Peyer's patch (tissue), 4 donors: ENCODE measurements around the gene UGGT1. TPM values are rescaled to one million over a fixed set of nuclear protein-coding genes. Genes with fewer than 3 reads are reported as not detected.

Experiments
- DNase-seq, 3 donors: peaks; one replicate each; pipeline ENCODE4 v3.0.0-alpha.2; 2017 to 2019
- H3K27ac ChIP-seq, 4 donors: fragments of 200-600 bp; sonication (generic); one replicate each; pipeline ENCODE4 v1.5.1; 2016 to 2019
- H3K27me3 ChIP-seq, 2 donors: fragments of 200-600 bp; sonication (generic); one replicate each; pipeline ENCODE4 v1.5.1; 2019
- H3K36me3 ChIP-seq, 3 donors: fragments of 200-600 bp; sonication (generic); one replicate each; pipeline ENCODE4 v1.5.1; 2016 to 2019
- H3K4me1 ChIP-seq, 4 donors: fragments of 200-600 bp; sonication (generic); one replicate each; pipeline ENCODE4 v1.5.1; 2016 to 2019
- H3K4me3 ChIP-seq, 4 donors: fragments of 200-600 bp; sonication (generic); 1 replicate in 3 of 4; 2 replicates in 1 of 4; pipeline ENCODE4 v1.5.1; 2016 to 2019; ENCODE audit warnings: mild to moderate bottlenecking in 1 of 4
- H3K9me3 ChIP-seq, 4 donors: fragments of 200-600 bp; sonication (generic); one replicate each; pipeline ENCODE4 v1.5.1; 2016 to 2019; ENCODE audit warnings: mild to moderate bottlenecking in 1 of 4
- POLR2A ChIP-seq, 2 donors: fragments of 450-650 bp; IDR thresholded peaks; one replicate each; pipeline ENCODE4 v1.5.1; 2017; ENCODE audit warnings: antibody characterized with exemption in 2 of 2, mild to moderate bottlenecking in 2 of 2, moderate library complexity in 2 of 2
- total RNA-seq, 4 donors: library from RNA; depleted of rRNA; stranded (reverse); fragments of >200 nt; gene quantifications; one replicate each; pipeline ENCODE4 v1.1.0, GENCODE V29; 2016
- TF ChIP-seq, protein P1 (sequence below), 6 experiments: fragments of 450-650 bp in 4 of 6; fragments of 200-600 bp in 2 of 6; sonication (generic) in 1 of 6; IDR thresholded peaks; one replicate each; pipeline ENCODE4 v1.5.1; 2017 to 2019; ENCODE audit warnings: antibody characterized with exemption in 6 of 6, mild to moderate bottlenecking in 3 of 6, moderate library complexity in 1 of 6

The UGGT1 gene
- total RNA-seq, 4 donors from 2014 or later = 40.8 to 65.3 (median 57.3) TPM

DNA sequence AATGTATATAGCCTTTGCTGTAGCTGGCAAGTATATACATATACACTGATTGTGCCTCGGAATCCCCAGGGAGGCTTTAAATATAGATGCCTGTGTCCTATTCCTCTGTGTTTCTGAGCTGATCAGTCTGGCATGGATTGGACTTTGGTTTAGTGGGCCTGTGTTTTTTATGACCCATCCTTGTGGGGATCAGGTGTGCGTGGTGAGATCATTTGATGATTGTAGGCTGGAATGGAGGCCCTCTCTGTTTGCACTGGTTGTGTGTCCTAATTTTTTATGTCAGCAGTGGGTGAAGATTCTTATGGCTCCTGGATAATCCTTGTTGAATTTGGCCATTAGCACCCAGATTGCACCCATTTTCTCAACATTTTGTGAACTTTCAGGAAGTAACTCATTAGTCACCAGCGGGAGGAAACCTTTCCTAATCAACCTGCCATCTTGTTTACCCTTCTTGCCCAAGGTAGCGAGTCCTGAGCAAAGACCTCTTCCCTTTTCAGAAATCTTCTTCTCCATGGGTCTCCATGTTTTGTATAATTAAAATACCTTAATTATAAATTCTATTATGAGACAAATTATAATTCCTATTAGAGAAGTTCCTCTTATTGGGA lies 75.8 kb downstream of the UGGT1 start:
- DNase-seq = no peak
- H3K27me3 ChIP-seq = no peaks in the 10 kb centered on the region
- H3K9me3 ChIP-seq = no peaks in the 10 kb centered on the region
- H3K36me3 ChIP-seq = peaks cover 0 to 54% (median 0%) of the 10 kb centered on the region in 3 donors
- no peak overlapping the region for H3K27ac ChIP-seq
- no peak for TF ChIP-seq POLR2A (IDR thresholded peaks at IDR 0.05)
- TF ChIP-seq, protein P1, sequence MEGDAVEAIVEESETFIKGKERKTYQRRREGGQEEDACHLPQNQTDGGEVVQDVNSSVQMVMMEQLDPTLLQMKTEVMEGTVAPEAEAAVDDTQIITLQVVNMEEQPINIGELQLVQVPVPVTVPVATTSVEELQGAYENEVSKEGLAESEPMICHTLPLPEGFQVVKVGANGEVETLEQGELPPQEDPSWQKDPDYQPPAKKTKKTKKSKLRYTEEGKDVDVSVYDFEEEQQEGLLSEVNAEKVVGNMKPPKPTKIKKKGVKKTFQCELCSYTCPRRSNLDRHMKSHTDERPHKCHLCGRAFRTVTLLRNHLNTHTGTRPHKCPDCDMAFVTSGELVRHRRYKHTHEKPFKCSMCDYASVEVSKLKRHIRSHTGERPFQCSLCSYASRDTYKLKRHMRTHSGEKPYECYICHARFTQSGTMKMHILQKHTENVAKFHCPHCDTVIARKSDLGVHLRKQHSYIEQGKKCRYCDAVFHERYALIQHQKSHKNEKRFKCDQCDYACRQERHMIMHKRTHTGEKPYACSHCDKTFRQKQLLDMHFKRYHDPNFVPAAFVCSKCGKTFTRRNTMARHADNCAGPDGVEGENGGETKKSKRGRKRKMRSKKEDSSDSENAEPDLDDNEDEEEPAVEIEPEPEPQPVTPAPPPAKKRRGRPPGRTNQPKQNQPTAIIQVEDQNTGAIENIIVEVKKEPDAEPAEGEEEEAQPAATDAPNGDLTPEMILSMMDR (IDR thresholded peaks at IDR 0.05) = no peak
- H3K4me1 ChIP-seq = no peaks in the 10 kb centered on the region
- no peak overlapping the region for H3K4me3 ChIP-seq

- H3K4me1 ChIP-seq = no peaks in the 10 kb centered on the region
- no peak overlapping the region for H3K27ac ChIP-seq
- no peak for TF ChIP-seq POLR2A (IDR thresholded peaks at IDR 0.05)
- TF ChIP-seq, protein P1 (IDR thresholded peaks at IDR 0.05) = no peak
- H3K9me3 ChIP-seq = no peaks in the 10 kb centered on the region
- peaks cover 0 to 62% (median 0%) of the 10 kb centered on the region in 3 donors for H3K36me3 ChIP-seq
- no peak overlapping the region for H3K4me3 ChIP-seq
- H3K27me3 ChIP-seq = no peaks in the 10 kb centered on the region
- no peak for DNase-seq
These were observed 78.1 kb downstream of the UGGT1 start for GRCh38 chr2:128169094-128169493.

DNA sequence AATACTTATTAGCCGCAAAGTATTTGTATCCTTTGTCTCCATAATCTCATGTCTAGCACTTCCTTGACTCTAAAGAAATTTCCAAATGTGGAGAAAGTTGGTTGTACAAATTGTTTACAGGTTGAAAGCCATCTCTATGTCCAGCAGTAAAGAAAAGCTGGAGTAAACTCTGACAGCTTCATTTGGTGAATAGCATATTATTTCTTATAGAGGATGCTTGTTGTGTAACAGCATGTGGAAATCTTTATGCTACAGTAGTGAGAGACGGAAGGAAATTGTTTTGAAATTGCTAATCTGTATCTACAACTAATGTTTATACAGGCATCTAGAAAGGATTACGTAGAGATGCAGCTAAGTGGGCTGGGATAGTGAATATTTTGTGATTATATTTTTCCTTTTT lies 78.5 kb downstream of the UGGT1 start:
- TF ChIP-seq, protein P1 (IDR thresholded peaks at IDR 0.05) = no peak
- no peak for TF ChIP-seq POLR2A (IDR thresholded peaks at IDR 0.05)
- no peak for DNase-seq
- Histone ChIP-seq H3K27ac (no peak overlapping the region), H3K4me3 (no peak overlapping the region), H3K9me3 (no peaks in the 10 kb centered on the region), H3K27me3 (no peaks in the 10 kb centered on the region), H3K4me1 (no peaks in the 10 kb centered on the region), H3K36me3 (peaks cover 0 to 61% (median 0%) of the 10 kb centered on the region in 3 donors)

GRCh38 chr2:128169933-128170709 lies 79.1 kb downstream of the UGGT1 start:
- Histone ChIP-seq H3K4me3 (no peak overlapping the region), H3K36me3 (peaks cover 0 to 61% (median 0%) of the 10 kb centered on the region in 3 donors), H3K9me3 (no peaks in the 10 kb centered on the region), H3K4me1 (no peaks in the 10 kb centered on the region), H3K27ac (no peak overlapping the region), H3K27me3 (no peaks in the 10 kb centered on the region)
- DNase-seq = no peak
- TF ChIP-seq, protein P1 (IDR thresholded peaks at IDR 0.05) = no peak
- no peak for TF ChIP-seq POLR2A (IDR thresholded peaks at IDR 0.05)

- DNase-seq = no peak
- no peaks in the 10 kb centered on the region for H3K4me1 ChIP-seq
- TF ChIP-seq, protein P1 (IDR thresholded peaks at IDR 0.05) = no peak
- no peak for TF ChIP-seq POLR2A (IDR thresholded peaks at IDR 0.05)
- no peaks in the 10 kb centered on the region for H3K9me3 ChIP-seq
- H3K27ac ChIP-seq = no peak overlapping the region
- no peaks in the 10 kb centered on the region for H3K27me3 ChIP-seq
- H3K4me3 ChIP-seq = no peak overlapping the region
- H3K36me3 ChIP-seq = peaks cover 0 to 61% (median 0%) of the 10 kb centered on the region in 3 donors
These were observed 79.8 kb downstream of the UGGT1 start for GRCh38 chr2:128170776-128171175.
